HG02943 (cell line): ENCODE data around the gene GAPVD1.
"Not testable (repeated sequence)": the region's sequence is repeated elsewhere in the genome, so short reads cannot be mapped to it uniquely, and the experiment has no call there.

Source experiments
- ATAC-seq: cut with Tn5 transposase; IDR thresholded peaks from one replicate; pipeline ENCODE4 v1.9.1; 2021; ENCODE audit warnings: mild to moderate bottlenecking, low read depth, moderate library complexity; ENCODE audit not compliant: unreplicated experiment

GAPVD1 gene

DNA sequence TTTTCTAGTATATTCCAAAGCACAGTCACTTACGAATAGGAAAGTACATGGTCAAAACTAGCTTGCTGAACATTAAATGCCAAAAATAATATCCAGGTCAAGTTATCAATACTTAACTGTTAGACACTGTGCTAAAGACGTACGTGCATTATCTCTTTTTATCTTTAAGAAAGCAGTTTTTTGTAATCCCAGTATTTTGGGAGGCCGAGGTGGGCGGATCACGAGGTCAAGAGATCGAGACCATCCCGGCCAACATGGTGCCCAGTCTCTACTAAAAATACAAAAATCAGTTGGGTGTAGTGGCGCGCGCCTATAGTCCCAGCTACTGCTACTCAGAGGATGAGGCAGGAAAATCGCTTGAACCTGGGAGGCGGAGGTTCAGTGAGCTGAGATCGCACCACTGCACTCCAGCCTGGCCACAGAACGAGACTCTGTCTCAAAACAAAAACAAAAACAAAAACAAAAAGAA is 17.8 kb upstream of the GAPVD1 start:
- no peak for ATAC-seq

GRCh38 chr9:125246261-125246667 is 15.4 kb upstream of the GAPVD1 start:
- no peak for ATAC-seq

- no peak for ATAC-seq
Measured at GRCh38 chr9:125254231-125254630, 7.4 kb upstream of the GAPVD1 start.

- no peak for ATAC-seq
Measured at GRCh38 chr9:125255781-125256391, 5.7 kb upstream of the GAPVD1 start.

- ATAC-seq = no peak
Measured at GRCh38 chr9:125258160-125258785, 3.4 kb upstream of the GAPVD1 start.

GRCh38 chr9:125258832-125259534 is 2.6 kb upstream of the GAPVD1 start:
- ATAC-seq = no peak

DNA sequence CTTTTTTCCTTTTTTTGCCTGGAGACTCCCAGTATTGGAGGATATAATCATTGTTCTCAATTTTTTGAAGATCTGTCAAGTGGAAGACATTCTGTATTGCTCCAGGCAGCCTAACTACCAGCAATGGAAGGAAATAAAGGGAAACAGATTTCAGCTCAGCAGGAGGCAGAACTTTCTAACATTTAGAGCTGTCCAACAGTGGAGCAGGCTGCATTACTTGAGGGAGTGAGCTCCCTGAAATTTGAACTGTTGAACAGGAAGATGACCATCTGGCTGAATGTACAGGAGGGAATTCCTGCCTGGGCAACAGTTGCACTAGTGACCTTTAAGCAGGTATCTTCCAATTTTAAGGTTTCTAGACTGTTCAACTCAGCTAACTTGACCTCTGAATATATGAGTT is 1.1 kb upstream of the GAPVD1 start:
- ATAC-seq = no peak

- ATAC-seq = no peak
Measured at GRCh38 chr9:125262294-125262991, 817 bp downstream of the GAPVD1 start.

DNA sequence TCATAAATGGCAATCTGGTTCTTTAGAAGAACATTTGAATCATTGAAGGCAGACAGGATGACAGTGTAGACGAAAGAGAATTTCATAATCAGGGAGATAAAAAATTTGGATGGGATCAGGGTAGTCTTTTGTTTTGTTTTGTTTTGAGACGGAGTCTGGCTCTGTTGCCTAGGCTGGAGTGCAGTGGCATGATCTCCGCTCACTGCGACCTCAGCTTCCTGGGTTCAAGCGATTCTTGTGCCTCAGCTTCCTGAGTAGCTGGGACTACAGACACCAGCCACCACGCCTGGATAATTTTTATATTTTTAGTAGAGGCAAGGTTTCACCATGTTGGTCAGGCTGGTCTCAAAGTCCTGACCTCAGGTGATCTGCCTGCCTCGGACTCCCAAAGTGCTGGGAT is 2.4 kb downstream of the GAPVD1 start:
- ATAC-seq = not testable (repeated sequence)

DNA sequence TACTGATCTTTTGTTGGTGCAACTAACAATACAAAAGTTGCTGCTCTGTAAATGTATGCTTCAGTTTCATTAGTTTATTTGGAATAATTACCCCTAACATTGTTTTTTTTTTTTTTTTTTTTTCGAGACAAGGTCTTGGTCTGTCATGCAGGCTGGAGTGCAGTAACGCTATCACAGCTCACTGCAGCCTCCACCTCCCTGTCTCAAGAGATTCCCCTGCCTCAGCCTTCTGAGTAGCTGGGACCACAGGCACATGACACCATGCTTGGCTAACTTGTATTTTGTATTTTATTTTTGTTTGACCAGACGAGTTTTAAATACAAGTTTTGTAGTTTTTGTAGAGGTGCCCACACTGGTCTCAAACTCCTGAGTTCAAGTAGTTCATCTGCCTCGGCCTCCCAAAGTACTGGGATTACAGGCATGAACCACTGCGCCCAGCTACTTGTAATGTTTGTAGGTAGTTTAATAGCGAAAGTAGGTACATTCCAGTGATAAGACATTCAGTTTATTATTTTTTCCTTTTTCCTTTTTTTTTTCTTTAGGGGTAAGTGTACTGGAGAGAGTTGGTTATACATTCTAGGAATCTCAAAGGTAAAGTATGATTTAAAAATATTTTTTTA is 6.9 kb downstream of the GAPVD1 start:
- ATAC-seq = no peak

GRCh38 chr9:125269014-125269397 is 7.4 kb downstream of the GAPVD1 start:
- no peak for ATAC-seq

DNA sequence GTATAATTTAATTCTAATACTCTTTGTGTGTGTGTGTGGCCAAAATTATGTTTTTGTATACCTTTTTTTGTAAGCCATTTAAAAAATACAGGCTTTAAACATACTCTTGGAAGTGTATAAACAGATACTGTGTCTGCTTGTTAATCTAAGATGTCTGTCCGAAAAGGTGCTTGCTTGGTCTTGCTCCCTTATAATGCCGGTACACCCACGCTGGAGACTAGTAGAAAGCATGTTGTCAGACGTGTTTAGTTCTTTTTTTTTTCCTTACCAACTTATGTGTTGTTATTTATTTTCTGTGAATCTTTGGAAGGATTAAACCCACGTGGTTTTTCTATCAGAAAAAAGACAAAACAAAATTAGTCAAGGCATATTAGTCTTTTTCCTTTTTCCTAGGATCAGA is 9.5 kb downstream of the GAPVD1 start:
- ATAC-seq = no peak

DNA sequence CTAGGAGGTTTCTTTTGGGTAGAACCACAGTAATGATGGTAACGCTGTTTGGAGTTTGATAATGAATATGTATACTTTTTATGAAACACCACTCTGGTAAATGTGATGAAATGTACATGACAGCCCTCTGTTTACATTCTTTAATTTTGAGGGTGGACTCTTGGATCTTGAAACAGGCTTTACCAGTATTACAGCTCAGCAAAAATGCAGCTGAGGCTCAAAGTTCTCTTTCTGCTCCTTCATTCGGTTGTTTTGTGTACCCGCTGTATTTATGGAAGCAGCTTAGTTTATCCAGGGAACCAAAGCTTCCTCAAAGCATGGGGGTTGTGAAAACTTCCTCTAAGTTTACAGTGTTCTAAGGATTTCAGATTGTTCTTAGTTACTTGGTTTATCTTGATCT is 11.1 kb downstream of the GAPVD1 start:
- ATAC-seq = no peak

DNA sequence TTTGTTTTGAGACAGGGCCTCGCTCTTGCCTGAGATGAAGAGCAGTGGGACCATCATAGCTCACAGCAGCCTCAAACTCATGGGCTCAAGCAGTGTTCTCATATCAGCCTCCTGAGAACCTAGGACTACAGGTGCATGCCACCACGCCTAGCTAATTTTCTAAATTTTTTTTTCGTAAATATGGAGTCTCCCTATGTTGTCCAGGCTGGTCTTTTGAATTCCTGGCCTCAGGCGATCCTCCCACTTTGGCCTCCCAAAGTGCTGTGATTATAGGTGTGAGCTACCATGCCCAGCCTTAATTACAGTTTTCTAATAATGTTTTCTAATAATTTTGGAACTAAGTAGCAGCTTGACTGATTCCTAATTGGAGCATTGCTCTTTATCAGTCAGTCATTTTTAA is 15.1 kb downstream of the GAPVD1 start:
- no peak for ATAC-seq

GRCh38 chr9:125277411-125277810 is 15.8 kb downstream of the GAPVD1 start:
- ATAC-seq = no peak

GRCh38 chr9:125280945-125281344 is 19.3 kb downstream of the GAPVD1 start:
- ATAC-seq = no peak

- ATAC-seq = no peak
Measured at GRCh38 chr9:125284855-125285254, 23.2 kb downstream of the GAPVD1 start.

DNA sequence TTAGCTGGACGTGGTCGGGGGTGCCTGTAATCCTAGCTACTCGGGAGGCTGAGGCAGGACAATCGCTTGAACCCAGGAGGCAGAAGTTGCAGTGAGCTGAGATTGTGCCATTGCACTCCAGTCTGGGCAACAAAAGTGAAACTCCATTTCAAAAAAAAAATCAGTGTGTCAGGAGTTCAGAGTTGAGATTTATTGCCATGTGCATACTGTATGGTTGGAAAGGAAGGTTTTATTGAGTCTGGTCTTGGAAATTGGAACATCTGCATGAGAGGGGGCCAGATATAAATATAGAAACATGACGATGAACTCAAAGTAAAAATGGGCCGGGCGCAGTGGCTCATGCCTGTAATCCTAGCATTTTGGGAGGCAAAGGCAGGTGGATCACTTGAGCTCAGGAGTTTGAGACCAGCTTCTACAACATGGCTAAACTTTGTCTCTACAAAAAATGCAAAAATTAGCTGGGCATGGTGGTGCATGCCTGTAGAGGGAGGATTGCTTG is 25.4 kb downstream of the GAPVD1 start:
- ATAC-seq = not testable (repeated sequence)

- ATAC-seq = no peak
Measured at GRCh38 chr9:125293134-125293533, 31.5 kb downstream of the GAPVD1 start.

DNA sequence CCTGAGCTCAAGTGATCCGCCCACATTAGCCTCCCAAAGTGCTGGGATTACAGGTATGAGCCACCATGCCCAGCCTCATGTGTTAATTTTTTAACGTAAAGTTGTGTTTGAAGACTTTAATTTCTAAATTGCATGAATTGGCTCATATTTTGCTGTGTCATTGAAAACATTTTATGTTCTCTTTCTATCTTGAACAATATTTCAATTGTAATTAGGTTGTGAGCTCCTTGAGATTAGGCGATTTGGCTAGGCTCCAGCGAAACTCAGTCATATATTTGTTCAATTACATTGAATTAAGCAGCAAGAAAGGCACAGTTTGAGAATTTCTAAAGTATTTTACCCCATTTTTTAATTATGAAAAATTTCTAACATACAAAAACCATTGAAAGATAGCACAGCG is 34.0 kb downstream of the GAPVD1 start:
- no peak for ATAC-seq
